Stimulated activated CD4-positive, alpha-beta T cell treated with anti-CD3 and anti-CD28 coated beads, Interleukin-1b, Interleukin-23, amount 100 ng/mL, for 24 hours (primary cell): ENCODE results near the gene HNRNPUL1.

Experiments
- DNase-seq, 4 experiments: peaks; one replicate each; pipeline ENCODE4 v3.0.0-alpha.2; 2020; ENCODE audit warnings: low read depth in 4 of 4, low spot score in 1 of 4

The HNRNPUL1 gene

DNA sequence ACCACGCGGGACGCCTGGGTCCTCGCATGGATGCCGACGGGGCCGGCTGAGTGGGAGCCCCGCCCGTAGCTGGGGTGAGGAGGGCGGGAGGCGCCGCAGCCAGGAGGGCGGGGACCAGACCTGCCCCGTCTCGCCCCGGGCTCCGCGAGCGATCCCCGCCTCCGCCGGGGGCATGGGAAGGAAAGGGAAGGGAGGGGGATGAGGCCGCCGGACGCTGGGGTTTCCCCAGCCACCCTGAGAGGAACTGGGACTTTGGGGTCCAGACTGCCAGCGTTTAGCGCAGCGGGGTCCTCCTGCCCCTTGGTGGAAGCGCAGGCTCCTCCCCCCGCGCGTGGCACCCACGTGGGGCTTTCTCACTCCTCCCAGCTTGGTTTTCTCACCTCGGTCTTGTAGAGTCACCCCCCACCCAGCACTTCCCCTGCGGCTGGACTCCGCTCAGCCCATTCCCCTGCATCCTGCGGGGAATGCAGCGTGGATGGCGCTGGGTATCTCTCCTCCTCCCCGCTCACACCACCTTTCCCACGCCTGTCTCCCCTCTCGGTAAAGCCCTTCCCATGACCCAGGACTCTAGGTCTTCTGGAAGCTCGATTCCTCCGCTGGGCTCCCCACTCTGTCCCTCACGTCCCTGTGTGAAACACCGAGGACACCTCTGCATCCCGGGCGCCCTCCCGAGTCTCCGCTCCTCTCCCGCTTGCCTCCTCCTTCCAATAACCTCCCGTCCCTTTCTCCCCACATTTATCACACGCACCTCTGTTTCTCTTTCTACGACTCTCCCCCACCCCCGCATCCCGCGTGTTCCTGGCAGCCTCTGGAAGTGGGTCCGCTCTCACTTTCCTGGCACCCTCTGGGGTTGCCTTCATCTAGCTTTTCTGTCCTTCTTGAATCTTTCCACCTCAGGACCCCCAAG is 87.4 kb downstream of the HNRNPUL1 start:
- peak in 3 of 4 experiments; percentile 60 to 74 (median 71) for DNase-seq

DNA sequence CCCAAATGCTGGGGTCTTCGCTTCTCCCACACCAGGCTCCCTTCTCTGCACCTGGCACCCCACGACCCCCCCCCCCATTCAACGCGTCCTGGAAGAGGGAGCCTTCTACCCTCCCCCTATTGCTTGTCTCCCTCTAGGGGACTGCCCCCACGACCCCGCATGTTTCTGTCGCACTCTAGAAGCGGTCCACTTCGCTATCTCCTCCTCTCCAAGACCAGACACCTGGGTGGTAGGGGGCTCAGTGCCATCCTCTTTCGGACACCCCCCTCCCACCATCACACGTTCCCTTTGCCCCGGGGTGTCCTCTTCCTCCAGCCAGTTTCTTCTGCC is 88.1 kb downstream of the HNRNPUL1 start:
- DNase-seq, result no peak

DNA sequence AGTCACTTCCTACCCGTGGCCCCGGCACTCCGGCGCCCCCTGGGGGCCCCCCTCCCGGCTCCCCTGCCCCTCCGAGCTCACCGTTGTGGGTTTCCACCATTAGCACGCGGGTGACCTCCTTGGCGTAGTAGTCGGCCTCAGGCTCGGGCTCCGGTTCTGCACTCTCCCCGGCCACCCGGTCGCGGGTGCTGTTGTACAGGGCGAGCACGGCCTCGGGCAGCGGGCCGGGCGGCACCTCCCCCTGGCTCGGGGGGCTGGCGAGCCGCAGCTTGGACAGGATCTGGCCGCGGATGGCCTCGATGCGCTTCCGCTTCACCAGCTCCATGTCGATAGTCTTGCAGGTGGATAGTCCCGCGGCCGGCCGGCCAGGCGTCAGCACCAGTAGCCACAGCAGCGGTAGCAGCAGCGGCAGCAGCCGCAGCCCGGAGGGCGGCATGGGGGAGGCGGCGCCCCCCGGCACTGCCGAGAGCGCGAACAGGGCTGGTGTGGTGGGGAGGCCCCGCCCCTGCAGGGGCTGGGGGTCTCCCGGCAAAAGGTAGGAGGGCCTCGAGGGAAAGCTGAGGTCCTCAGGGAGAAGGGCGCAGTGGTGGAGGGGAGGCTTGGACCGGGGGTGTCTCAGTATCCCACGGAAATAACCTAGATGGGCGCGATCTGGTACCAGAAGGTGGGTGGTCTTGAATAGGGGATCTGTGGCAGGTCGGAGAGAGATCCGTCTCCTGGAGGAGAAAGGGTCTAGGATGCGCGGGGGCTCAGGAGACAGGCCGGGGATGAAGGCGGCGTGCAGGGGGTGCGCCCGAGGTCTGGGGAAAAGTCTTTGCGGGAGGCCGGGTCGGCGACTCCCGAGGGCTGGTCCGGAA is 88.7 kb downstream of the HNRNPUL1 start:
- peak in 3 of 4 experiments; percentile 58 to 76 (median 73) for DNase-seq

DNA sequence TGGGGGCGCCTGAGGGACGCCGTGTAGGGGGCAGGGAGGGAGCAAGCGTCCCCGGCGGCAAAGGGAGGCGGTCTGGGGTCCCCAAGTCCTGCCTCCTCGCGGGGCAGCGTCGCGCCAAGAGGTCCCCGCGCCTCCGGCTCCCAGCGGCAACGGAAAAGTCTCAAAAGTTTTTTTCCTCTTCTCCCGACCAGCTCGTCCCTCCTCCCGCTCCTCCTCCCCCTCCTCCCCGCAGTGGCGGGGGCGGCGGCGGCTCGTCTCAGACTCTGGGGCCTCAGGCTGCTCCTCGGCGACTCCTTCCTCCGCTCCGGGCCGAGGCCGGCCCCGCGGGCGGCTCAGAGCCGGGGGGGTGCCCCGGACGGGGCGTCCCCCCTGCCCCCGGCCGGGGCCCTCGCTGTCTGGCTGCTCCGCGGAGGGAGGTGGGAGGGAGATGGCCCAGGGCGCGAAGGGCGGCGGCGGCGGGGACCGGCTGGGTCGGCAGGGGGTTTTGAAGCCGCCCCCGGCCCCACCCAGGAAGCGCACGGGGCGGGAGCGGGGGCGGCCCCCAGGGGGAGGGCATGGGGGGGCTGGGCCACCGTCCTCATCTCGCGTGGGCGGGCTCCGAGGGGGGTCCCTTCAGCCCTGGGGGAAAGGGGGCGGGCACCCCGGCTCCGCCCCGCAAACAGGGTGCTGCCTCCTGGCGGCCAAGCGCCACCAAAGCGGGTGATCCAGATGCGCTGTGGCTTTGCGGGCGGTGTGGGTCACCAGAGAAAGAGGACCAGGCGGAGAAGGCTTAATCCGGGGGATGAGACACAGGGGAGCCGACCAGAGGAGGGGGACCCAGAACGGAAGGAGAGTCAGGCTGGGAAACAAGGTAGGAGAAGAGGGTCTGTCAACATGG is 89.5 kb downstream of the HNRNPUL1 start, which contains the start of gene TGFB1:
Gene TGFB1, minus strand, starts transcription at position 457 of the 877 bp plus-strand sequence. CDS start 878 bp downstream, outside the sequence.
- DNase-seq, result peak; percentile 79 to 89 (median 80)

DNA sequence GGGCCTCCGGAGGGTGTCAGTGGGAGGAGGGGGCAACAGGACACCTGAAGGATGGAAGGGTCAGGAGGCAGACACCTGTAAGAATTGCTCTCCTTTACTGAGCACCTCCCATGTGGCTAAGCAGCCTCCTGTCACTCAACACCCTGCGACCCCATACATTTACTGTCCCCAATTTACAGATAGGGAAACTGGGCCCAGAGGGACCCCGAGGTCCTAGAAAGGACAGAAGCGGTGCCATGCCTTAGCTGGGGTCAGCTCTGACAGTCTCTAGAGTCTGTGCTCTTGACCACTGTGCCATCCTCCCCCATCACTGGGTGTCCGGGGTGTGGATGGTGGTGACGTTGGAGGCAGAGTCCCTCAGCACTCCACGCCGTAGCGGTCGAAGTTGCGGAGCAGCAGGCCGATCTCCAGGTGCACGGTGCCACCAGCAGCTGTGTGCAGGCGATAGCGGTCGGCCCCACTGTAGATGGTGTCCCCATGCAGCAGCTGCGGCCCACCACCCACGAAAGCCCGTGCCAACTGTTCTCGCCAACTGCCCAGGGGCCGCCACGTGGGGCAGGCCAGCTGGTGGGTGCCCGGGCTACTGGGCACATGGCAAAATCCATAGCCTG is 90.3 kb downstream of the HNRNPUL1 start:
- DNase-seq, result no peak

DNA sequence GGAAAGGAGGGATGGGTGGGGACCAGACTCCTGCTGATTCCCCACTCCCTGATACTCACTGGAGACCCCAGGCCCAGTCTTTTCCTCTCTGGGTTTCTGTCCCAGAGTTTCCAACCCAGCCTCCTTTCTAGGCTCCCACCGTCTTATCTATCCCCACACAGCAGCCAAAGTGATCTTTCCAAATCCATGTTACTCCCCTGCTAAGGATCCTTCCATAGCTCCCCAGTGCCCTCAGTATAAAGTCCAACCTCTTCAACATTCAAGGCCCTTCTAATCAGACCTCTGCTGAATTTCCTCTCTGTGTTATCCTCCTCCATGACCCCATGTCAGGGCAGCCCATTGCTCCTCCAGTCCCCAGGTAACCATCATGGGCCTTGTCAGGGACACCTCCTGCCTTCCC is 90.9 kb downstream of the HNRNPUL1 start:
- no peak for DNase-seq

DNA sequence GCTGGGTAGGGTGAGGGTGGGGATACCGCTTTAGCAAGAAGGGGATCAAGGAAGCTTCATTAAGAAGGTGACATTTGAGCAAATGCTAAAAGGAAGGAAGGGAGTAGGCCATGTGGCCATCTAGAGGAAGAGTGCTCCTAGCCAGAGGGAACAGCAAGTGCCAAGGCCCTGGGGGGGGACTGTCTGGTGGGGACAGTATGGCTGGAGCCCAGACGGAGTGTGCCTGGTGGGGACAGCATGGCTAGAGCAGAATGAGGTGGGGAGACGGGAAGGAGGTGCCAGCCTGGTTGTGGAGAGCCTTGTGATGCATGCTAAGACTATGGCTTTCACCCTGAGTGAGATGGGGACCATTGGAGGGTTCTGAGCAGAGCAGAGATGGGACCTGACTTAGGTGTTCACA is 91.6 kb downstream of the HNRNPUL1 start:
- DNase-seq, result no peak

DNA sequence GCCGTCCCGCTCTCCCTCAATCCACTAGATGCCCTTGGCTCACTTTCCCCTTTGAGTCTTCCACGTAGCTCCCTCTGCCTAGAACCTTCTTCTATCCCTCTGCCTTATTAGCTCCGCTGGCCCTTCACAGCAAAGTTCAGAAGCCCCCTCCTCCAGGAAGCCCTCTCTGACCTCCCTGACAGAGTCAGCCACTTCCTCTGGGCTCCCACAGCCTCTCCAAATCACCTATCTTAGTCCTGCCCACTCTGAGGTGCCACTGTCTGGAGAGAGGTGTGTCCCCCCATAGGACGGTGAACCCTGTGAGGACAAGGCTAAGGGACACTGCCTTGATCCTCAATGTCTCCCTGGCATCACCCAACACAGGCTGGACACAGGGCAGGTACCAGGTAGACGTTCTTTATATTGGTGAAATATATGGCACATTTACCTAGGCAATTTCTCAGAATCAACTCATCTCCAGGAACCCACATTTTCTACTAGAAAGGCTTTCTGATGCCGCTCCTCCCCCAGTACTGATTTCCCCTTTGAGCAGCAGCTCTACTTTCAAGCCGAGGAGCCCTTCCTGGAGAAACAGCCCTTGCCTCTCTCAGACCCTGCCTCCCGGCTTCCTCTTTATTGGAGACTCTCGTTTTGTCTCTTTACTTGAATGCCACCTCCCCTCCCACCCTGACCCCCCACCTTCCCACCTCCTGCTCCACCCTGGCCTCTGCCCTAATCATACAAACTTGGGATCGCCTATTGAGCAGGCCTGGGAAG is 93.0 kb downstream of the HNRNPUL1 start:
- no peak for DNase-seq
